Measurements from ENCODE around the gene TBC1D1.
"Not testable (repeated sequence)": the region's sequence is repeated elsewhere in the genome, so short reads cannot be mapped to it uniquely, and the experiment has no call there.

The TBC1D1 gene

DNA sequence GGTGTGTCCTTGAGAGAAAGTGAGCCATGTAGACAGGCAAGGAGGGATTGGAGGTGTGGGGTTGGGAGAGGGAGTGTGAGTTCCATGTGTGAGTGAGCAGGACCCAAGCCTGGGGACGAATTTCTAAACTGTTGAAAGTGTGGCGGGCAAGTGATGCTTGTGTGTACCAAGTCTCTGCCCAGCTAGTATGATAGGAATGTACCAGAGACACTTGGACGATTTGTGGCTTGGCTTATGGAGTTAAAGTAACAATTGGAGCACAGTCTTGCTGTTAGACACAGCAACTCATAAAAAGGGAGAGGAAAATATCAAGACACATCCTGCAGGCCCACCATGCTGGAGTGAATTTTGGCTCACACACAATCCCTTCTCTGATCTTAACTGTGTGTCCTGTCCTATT, 77.9 kb downstream of the TBC1D1 start:
- no peak for DNase-seq

DNA sequence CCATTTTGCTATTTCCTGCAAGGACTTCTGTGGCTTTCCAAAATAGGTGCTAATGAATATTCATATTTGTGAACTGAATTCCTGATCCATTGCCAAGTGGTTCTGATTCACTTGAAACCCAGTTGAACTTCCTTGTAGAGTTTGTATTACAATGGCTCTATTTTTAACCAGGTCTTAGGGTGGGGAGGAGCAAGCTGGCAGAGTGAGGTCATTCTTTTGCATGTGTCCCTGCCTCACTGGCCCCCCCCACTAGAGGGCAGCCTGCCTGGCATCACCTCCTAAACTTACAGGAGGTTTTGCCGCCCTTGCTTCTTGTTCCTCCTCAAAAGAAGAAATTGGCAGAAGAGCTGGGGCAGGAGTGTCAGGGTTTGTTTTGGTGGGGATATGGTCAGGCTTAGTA, 79.8 kb downstream of the TBC1D1 start:
- peak; percentile 78 for DNase-seq

DNA sequence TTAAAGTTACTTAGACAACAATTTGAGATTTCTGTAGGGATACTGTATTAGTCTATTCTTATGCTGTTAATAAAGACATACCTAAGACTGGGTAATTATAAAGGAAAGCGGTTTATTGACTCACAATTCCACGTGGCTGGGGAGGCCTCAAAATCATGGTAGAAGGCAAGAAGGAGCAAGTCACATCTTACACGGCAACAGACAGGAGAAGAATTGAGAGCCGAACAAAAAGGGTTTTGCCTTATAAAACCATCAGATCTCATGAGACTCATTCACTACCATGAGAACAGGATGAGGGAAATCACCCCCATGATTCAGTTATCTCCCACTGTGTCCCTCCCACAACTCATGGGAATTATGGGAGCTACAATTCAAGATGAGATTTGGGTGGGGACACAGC, 80.3 kb downstream of the TBC1D1 start:
- no peak for DNase-seq

DNA sequence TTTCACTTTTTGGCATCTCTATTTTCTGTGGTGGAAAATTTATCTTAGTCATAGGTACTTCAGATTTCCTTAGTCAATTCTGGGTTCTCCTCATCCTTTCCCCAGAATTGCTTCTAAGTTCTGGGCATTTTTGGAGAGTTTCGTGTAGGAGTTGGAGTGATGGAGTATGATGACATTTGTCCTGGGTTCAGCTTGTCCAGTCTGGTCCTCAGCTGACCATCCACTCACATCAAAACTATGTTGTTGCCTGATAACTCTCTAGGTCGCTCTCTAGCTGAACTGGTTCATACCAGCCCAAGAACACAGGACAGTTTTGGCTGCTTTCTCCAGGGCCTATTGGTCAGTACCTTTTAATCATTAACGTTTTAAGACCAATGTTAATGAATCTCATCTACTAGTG, 82.6 kb downstream of the TBC1D1 start:
- DNase-seq = no peak

DNA sequence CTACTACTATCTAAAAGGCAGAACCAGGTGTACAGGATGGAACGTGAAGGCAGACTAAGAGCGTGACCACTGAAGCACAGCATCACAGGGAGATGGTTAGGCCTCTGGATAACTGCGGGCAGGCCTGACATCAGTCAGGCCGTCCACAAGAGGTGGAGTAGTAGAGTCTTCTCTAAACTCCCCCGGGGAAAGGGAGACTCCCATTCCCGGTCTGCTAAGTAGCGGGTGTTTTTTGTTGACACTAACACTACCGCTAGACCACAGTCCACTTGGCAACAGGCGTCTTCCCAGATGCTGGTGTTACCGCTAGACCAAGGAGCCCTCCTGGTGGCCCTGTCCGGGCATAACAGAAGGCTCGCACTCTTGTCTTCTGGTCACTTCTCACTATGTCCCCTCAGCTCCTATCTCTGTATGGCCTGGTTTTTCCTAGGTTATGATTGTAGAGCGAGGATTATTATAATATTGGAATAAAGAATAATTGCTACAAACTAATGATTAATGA, 84.5 kb downstream of the TBC1D1 start:
- DNase-seq = not testable (repeated sequence)

DNA sequence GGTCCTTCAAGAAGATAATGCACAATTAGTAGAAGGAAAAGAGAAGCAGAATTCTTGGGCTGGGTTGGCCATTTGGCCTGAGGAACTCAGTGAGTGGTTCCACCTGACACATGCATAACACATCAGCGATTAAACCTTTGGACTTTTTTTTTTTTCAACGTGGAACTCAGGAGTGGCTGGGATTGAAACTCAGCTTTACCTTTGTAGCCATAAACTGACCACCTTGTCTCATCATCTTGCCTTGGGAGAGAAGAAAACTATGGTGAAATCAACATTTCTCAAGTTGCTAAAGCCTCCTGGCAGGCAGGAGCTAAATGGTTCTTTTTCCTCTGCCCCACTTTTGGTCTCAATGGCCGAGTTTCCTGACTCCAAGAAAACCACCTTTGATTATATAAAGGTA, 85.6 kb downstream of the TBC1D1 start:
- no peak for DNase-seq

DNA sequence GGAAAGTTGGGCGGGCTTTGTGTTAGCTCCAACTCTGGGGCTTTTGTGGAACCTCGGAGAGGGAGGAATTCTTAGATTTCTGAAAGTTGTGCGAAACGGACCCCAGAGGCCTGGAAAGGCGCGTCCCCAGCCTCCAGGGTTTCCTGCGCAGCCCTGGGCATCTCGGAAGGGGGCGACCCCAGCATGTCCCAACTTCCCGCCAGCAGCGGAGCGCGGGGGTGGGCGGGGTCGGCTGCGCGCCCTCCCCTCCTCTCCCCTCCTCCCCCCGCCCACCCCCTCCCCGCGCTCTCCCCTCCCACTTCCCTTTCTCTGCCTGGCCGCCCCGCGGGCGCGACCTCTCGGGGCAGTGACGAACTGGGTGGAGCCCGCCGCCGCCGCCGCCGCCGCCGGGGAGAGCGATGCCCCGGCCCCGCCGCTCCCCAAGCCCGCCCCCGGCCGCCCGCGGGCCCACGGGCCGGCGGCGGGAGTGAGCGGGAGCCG, 86.1 kb downstream of the TBC1D1 start:
- DNase-seq = peak; percentile 81

DNA sequence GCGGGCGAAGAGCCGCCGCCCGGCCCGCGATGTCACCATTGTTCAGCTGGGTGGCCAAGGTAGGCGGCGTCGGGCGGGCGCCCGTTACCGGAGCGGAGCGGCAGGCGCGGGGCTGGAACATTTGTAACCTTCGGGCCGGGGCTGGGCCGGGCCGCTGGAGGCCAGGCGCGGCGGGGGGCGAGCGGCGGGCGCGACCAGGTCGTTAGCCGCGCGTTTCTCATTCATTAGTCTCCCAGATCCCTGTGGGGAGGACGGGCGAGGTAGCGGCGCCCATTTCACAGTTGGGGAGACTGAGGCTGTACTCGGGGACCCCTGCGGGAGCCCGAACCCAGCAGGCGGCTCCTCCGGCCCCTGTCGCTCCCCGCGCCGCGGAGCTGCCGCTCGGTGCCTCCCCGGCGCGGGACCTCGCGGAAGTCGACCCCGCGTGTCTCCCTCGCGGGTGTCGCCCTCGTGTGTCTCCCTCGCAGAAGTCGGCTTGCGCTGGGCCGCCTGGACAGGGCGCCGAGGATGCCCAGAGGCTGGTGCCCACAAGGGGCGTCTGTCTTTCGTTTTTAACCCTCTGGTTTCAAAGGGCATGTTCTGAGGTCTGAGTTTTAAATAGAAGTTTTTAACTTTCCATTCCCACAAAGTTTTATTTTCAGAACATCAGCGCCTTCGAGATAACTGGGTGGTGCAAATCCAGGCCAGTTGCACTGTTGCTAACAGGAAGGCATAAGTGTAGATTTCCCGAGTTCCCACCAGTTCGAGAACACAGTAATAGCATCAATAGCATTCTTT, 86.8 kb downstream of the TBC1D1 start:
- DNase-seq = peak; percentile 77

DNA sequence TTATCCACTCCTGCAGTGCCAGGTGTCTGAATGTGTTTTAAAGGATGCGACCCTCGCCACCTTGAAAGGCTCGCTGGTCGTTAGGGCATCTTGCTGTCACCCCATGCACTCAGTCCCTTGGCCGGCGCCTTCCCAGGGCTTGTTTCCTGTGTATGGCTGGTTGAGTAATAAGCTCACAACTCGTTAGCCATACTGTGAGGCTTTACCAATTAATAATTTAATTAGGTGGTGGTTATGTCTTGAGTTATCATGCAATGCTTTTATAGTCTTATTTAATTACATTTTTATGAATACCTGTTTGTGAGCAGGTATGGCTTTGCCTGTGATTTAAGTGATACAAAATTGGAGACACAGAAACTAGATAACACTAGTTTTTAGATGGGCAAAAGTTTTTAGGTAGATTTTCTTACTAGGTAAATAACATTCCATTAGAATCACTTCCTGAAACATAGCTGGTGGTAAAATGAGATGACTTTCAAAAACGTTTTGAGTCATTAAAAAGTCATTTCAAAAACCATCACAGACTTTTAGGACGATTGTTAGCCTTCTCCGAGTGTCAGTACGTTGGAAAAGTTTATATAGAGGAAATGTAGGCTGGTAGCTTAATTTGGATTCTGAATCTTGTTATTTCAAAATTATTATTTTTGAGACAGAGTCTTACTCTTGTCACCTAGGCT, 87.5 kb downstream of the TBC1D1 start:
- peak; percentile 57 for DNase-seq

DNA sequence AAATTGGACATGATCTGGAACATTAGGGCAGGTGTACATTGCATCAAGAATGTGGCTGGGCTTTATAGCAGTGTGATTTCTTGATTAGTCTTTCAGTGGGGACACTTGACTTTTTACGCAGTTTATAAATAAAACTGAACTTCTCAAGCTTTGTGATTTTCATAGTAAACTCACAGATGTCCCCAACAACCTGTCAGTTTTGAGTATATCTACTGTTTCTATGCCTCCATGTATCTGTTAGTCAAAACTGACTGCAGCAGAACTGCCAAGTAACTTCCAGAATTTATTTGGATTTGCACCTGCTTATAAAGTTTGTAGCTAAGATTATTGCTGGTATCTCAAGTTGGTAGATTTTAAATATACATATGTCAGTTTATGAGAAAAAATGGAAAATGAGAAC, 89.4 kb downstream of the TBC1D1 start:
- DNase-seq = no peak

DNA sequence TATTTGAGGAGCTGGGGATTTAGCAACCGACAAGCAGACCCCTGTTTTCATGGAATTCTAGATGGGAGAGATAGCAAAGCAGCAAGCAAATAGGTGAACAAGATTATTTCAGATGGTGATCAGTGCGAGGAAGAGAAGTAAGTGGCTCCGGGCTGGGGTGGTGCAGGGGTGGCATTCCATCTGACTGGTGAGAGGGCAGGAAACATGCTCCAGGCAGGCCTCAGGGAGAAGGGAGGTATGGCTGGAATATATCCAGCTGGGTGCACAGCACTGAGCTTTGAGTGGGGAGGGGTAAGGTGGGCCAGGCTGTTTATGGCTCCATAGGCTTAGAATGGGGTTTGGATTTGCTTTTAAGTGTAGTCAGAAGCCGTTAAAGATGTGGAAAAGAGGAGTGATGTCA, 90.5 kb downstream of the TBC1D1 start:
- no peak for DNase-seq

DNA sequence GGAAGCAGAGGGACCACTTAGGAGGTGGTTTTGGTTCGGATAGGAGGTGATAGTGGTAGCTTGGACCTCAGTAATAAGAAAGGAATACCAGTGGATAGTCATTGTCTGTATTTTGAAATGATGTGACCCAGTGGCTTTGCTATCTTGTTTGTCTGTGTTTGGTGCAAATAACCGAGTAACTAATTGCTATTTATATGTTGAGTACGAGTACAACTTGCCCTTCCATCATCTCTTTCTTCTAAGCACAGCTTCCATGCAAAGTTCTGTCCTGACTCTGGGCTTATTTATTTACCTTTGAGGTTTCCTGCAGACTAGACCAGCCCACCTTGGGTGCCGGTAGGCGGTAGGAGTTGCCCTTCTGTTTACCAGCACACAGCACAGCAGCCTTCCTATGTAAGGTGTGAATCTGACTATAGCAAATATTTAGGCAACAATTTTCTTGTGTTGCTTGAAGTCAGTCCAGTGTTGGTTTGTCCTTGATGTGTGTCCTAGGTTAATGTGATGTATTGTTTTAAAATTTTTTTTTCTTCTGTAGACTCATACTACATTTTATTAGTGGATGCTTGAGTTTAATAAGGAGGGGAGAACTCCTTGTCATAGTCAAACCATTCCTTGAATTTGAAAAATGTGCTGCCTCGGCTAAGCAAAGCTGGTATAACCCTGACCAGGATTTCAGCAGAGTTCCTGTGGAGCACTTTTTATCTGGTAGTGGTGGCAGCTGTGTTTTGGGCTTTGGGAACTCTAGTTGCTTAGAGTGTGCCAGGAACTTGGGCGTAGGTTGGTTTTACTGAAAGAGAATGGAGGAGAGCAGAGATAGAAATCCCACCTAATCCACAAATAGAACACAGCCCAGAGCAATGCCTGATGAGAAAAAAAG, 91.2 kb downstream of the TBC1D1 start:
- no peak for DNase-seq

DNA sequence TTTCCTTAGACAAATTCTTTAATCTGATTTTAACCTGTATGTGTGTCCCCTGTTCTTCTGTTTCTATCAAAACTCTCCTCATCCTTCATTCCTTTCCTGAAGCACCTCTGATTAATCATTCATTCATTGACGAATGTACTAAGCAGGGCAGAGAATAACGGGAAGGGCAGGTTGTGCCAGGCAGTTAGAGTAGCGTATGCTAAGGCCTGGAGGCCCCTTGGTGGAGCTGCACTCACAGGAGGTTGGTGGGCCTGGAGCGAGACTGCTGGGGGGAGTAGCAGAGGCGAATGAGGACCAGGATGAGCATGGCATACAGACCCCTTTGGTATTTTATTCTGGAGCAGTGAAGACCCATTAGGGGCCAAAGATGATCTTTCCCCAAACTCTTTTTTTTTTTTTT, 91.9 kb downstream of the TBC1D1 start:
- no peak for DNase-seq

DNA sequence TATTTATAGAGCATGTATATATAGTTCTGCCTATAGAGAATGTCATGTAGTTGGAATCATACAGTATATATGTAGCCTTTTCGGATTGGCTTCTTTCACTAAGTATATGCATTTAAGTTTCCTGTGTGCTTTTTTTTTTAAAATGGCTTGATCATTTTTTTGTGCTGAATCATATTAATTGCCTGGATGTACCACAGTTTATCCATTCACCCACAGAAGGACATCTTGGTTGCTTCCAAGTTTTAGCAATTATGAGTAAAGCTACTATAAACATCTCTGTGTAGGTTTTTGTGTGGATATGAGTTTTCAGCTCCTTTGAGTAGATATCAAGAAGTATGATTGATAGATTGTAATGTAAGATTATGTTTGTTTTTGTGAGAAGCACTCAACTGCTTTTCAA, 93.1 kb downstream of the TBC1D1 start:
- no peak for DNase-seq

DNA sequence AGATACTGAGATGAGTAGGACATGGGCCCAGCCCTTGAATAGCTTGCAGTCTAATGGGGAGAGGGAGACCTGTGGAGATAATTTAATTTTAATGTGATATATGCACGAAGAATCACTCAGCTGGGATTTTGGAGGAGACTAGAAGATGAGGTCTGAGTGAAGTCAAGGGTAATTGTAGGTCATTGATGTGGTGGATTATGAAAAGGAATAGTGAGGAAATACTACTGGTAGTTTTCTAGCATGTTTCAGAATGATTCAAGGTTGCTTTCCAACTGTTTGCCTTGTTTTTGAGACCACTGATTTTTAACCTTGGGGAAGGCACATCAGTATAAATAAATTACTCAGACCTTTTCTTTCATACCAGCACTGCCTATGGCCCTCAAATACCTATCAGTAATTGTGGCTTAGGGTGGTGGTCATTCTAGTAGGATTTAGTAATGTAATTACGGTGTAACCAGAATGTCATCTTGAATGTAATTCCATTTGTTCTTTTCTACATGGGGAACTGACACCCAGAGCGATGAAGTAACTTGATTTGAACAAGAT, 94.9 kb downstream of the TBC1D1 start:
- DNase-seq = no peak

DNA sequence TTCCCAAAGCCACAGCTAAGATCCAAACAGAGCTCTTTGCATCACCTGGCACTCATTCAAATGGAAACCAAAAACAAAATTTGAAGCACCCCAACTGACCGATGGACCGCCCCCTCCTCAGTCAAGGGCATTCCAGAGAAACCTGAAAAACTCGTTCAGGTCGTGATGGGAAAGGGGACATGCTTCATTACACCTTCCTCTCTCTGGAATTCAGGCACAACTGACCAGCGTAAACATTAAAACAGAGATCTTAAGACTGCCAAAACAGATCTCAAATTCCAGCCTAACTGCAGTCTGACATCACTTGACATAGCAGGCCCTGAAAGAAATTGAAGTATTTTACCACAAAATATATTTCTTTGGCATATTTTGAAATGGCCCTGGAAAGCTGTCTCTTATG, 97.8 kb downstream of the TBC1D1 start:
- DNase-seq = no peak

DNA sequence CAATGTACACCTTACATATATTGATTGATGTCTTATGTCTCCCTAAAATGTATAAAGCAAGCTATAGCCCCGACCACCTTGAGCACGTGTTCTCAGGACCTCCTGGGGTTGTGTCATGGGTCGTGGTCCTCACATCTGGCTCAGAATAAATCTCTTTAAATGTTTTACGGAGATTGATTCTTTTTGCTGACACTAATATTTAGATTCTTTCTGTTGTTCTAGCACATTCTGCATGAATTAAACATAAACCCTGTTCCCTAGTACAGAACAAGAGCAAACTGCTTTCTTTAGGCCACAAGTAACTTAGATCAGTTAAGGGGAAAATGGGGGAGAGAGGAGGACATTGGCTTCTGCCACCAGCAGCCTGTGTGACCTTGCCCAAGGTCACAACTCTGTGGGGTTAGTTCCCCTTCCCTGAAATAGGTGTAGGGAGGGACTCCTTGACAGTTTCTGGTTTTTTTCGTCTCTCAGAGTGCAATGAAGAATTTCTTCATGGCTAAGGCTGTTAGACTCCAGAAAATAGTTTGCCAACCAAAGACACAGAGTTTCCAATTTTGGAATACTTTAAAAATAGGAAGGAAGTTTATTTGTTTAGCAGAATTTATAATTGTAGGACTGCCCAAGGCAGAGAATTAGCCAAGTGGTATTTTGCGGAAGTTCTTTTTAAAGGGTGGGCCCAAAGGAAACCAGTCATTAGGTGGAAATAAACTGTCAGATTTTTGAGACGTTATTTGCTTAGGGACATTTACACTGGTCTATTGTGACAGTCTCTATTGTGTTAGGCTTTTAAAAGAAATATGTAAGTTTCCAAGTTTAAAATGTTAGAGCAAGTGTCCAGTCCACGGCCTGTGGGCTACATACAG, 98.7 kb downstream of the TBC1D1 start:
- no peak for DNase-seq

DNA sequence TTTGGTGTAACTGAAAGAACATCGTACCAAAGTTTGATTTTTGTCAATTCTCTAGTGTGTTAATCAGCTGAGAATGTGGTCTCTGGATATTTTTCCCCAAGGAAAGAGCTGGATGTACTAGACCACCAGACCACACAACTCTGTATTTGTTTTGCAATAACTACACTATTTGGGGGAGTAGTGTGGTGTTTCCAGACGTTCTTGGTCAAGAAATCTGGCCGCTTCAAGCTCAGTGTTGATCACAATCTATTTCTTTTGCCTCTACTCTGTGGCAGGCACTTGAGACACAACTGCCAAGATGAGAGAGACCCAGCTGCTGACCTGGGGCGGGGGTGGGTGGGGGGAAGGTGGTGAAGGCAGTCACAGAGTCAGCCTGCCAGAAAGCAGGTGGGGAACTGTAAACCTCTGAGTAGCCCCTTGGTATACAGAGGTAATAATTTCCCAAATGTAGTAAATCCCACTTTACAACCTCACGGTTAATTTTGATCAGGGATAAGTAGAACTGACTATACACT, 99.9 kb downstream of the TBC1D1 start:
- no peak for DNase-seq

DNA sequence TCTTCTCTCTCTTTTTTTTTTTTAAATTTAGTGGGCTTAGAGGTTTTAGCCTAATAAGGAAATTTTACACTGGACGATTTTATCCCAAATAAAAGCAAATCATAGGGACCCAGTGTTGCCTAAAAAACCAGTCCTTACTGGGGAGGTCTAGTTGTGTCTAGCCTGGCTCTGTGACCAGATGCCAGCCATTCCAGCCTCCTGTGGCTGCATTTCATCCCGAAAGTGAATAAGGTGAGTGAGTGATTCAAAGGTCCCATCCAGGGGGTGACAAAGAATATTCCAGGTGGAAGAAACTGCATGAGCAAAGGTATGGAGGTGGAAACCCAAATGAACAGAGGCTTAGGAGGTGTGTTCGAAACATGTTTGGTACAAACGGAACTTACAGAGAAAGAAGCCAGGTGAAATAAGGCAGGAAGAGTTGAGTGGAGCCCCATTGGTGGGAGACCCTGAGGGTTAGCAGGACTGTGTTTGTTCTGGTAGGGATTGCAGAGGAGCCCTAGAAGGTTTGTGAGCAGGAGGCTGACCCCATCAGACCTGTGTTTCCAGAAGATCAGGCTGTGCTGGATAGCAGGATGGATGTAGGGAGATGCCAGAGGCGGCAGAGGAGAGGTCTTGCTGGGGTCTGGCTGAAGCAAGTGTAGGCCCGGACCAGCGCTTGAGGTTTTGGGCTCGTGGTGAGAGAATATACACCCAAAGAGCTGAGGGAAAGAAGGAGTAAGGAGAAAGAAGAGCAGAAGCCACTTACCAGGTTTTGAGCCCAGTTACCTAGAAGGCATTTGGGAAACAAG, 100.9 kb downstream of the TBC1D1 start:
- DNase-seq = no peak

DNA sequence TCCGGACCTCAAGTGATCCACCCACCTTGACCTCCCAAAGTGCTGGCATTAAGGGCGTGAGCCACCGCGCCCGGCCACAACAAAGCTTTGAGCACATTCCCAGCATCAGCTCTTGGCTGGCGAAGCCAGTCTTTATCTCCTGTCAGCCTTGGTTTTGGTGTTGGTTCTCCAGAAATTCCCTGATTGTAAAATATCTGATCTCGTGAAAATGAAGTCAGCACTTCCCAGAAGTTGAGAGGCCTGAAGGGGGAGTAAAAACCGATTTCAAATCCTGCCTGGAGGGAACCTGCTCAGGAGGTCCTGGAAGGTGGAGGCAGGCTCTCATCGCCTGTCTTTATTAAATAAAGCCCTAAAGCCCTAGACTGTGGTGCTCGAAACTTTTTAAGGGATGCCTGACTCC, 102.9 kb downstream of the TBC1D1 start:
- DNase-seq = no peak

DNA sequence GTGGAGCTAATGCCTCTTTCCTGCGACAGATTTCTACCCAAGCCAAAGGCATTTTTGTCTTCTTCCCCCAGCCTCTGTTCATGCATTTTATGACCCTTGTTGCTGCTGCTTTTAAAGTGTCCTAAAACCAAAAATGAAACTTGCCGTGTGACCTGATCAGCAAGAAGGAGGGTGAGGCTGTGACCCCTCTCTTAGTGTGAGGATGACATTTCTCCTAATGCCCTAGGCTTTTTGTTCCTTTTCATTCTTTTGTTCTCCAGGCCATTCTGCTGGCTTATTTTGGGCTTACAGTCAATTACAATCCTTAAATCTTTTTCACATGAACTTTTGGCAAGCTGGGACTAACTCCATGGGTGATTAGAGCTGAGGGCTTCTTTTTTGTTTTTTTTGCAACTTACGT, 103.7 kb downstream of the TBC1D1 start:
- DNase-seq = no peak
